B cell (primary cell): Measurements from ENCODE around the gene ADORA2A.

Experiments used
- EZH2 ChIP-seq: IDR thresholded peaks from 2 replicates; pipeline ENCODE4 v1.6.1; 2012; ENCODE audit warnings: borderline replicate concordance, low read depth, mild to moderate bottlenecking, moderate library complexity, low read length; ENCODE audit not compliant: insufficient read depth, poor library complexity, severe bottlenecking
- TF ChIP-seq, protein P1 (sequence below): fragments of 200-600 bp; IDR thresholded peaks from one replicate; pipeline ENCODE4 v1.8.0; 2022; ENCODE audit warnings: antibody characterized with exemption, mild to moderate bottlenecking

- TF ChIP-seq, protein P1, sequence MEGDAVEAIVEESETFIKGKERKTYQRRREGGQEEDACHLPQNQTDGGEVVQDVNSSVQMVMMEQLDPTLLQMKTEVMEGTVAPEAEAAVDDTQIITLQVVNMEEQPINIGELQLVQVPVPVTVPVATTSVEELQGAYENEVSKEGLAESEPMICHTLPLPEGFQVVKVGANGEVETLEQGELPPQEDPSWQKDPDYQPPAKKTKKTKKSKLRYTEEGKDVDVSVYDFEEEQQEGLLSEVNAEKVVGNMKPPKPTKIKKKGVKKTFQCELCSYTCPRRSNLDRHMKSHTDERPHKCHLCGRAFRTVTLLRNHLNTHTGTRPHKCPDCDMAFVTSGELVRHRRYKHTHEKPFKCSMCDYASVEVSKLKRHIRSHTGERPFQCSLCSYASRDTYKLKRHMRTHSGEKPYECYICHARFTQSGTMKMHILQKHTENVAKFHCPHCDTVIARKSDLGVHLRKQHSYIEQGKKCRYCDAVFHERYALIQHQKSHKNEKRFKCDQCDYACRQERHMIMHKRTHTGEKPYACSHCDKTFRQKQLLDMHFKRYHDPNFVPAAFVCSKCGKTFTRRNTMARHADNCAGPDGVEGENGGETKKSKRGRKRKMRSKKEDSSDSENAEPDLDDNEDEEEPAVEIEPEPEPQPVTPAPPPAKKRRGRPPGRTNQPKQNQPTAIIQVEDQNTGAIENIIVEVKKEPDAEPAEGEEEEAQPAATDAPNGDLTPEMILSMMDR = no peak
- no peak for TF ChIP-seq EZH2
Measured at GRCh38 chr22:24409707-24410106, 17.7 kb upstream of the ADORA2A start.
